ENCODE results near the gene LRGUK. TPM values are rescaled to one million over a fixed set of nuclear protein-coding genes. Genes with fewer than 3 reads are reported as not detected.

Gene LRGUK
- total and polyA plus RNA-seq, 2 of the 8 experiments (the other 6 are each of a cell fraction or from before 2014, with no cell fraction given) = 1.5 to 3.6 TPM

GRCh38 chr7:134134004-134134403 lies 6.9 kb downstream of the LRGUK start:
- H2BK20ac ChIP-seq (ENCODE audit: low read length) = peak overlapping the region; percentile 82; the same call in 1 of the 2 replicates
- H3K4ac ChIP-seq (replicated peaks; ENCODE audit: insufficient read length, low read depth, low read length) = peak overlapping the region; percentile 32
- H3K79me1 ChIP-seq (ENCODE audit: low read depth, low read length) = no peaks in the 10 kb centered on the region
- H2AK5ac ChIP-seq (ENCODE audit: low read depth, low read length) = no peak overlapping the region
- no peaks in the 10 kb centered on the region for H4K20me1 ChIP-seq (replicated peaks in 1 of 2; ENCODE audit: control insufficient read depth in 1 of 2, insufficient read depth in 2 of 2, low read length in 2 of 2)
- no peak overlapping the region for H2BK12ac ChIP-seq (ENCODE audit: low read depth, low read length)
- no peak for FAIRE-seq
- no peak overlapping the region for H4K5ac ChIP-seq (ENCODE audit: insufficient read length, low read depth, low read length)
- ChIA-PET POLR2A (ENCODE audit: partially characterized antibody) (no interaction called here), CTCF (ENCODE audit: partially characterized antibody) (interaction anchor here (1.9 kb wide), 1 partner anchor 280 kb away, joined by 10 read pairs; no protein-coding TSS in a partner anchor)
- no peaks in the 10 kb centered on the region; a peak in 1 of 8 replicates for H3K36me3 ChIP-seq (ENCODE audit: control insufficient read depth in 2 of 4, insufficient read depth in 4 of 4, low read length in 3 of 4)
- H4K8ac ChIP-seq (ENCODE audit: extremely low read depth, insufficient read depth, low read length) = no peak overlapping the region
- no peak overlapping the region for H2AFZ ChIP-seq (ENCODE audit: low read length)
- peak overlapping the region; percentile 72 for H4K91ac ChIP-seq (replicated peaks; ENCODE audit: insufficient read length, low read length)
- peak overlapping the region; percentile 73 for H2BK120ac ChIP-seq (replicated peaks; ENCODE audit: low read depth, low read length)
- H3K9me3 ChIP-seq (ENCODE audit: insufficient read depth in 2 of 2, low read depth in 1 of 2, low read length in 1 of 2) = peaks cover 0 to 3% of the 10 kb centered on the region in 2 experiments; a peak in 1 of 4 replicates
- H3K4me1 ChIP-seq (replicated peaks in 1 of 4; ENCODE audit: control insufficient read depth in 3 of 4, insufficient read depth in 4 of 4, low read length in 3 of 4) = peaks cover 5 to 19% (median 11%) of the 10 kb centered on the region in 4 experiments; a peak in 6 of 7 replicates
- no peak overlapping the region for H3K9ac ChIP-seq (replicated peaks in 1 of 4; ENCODE audit: extremely low read depth in 1 of 4, low read depth in 3 of 4, low read length in 3 of 4)
- H3K56ac ChIP-seq (replicated peaks; ENCODE audit: insufficient read length, low read depth, low read length) = no peak overlapping the region
- H3K23ac ChIP-seq (ENCODE audit: insufficient read length) = no peak overlapping the region
- 0 out of 4 replicates have a peak, but pooled peaks cover 0 to 3% of the 10 kb centered on the region in 2 experiments for H3K79me2 ChIP-seq (ENCODE audit: control insufficient read depth in 1 of 2, insufficient read depth in 2 of 2, low read length in 2 of 2)
- H3K4me2 ChIP-seq (ENCODE audit: insufficient read depth in 1 of 2, low read depth in 2 of 2, low read length in 2 of 2) = no peak overlapping the region
- no peaks in the 10 kb centered on the region; the same call in 1 of the 2 replicates for H3K23me2 ChIP-seq (ENCODE audit: low read depth, low read length)
- no peak overlapping the region for H2BK15ac ChIP-seq (ENCODE audit: low read length)
- H2BK5ac ChIP-seq (ENCODE audit: low read depth, low read length) = no peak overlapping the region
- 86% methylated on average over 3 of the region's 3 CpGs; no CpG with 5 or more reads in 1 of the 2 experiments for WGBS, 2 experiments (ENCODE audit: extremely low coverage in 1 of 2, insufficient coverage in 1 of 2, insufficient read length in 1 of 2, insufficient replicate concordance in 2 of 2, low coverage in 1 of 2, low lambda C conversion rate in 2 of 2, missing lambda C conversion rate in 1 of 2)
- no peak overlapping the region for H3K18ac ChIP-seq (ENCODE audit: extremely low read depth, low read length)
- no peaks in the 10 kb centered on the region for H3K27me3 ChIP-seq (replicated peaks in 1 of 4; ENCODE audit: control insufficient read depth in 3 of 4, extremely low read depth in 1 of 4, insufficient read depth in 3 of 4, low read length in 3 of 4)
- no peak overlapping the region for H3K27ac ChIP-seq (ENCODE audit: low read depth, low read length)
- no peak overlapping the region for H3K4me3 ChIP-seq (ENCODE audit: extremely low read depth in 1 of 4, insufficient read depth in 2 of 4, low read depth in 3 of 4, low read length in 4 of 4)
- DNase-seq (ENCODE audit: low read depth in 1 of 2, low spot score in 2 of 2) = no peak
- TF ChIP-seq POU5F1 (IDR thresholded peaks at IDR 0.05; ENCODE audit: low read depth, low read length) = no peak
- no peak for TF ChIP-seq CREB1 (IDR thresholded peaks at IDR 0.05)
- no peak overlapping the region for H3K14ac ChIP-seq (ENCODE audit: insufficient read length)
